Vagina (tissue), 2 donors: Measurements from ENCODE around the gene GGT7.

Source experiments
- POLR2A ChIP-seq, 2 donors: fragments of 450-650 bp; IDR thresholded peaks; one replicate each; pipeline ENCODE4 v1.6.1; 2017; ENCODE audit warnings: antibody characterized with exemption in 2 of 2, mild to moderate bottlenecking in 2 of 2, moderate library complexity in 2 of 2
- POLR2AphosphoS5 ChIP-seq, 2 donors: sonication (generic); formaldehyde crosslinking; IDR thresholded peaks; one replicate each; pipeline ENCODE4 v1.9.0; 2017; ENCODE audit warnings: antibody characterized with exemption in 2 of 2, mild to moderate bottlenecking in 2 of 2, low read depth in 1 of 2; ENCODE audit not compliant: insufficient read depth in 1 of 2
- TF ChIP-seq, protein P1 (sequence below), 3 experiments: fragments of 450-650 bp in 2 of 3; fragments of 200-600 bp in 1 of 3; sonication (generic) in 1 of 3; IDR thresholded peaks; one replicate each; pipeline ENCODE4 v1.5.1; 2017 to 2019; ENCODE audit warnings: antibody characterized with exemption in 3 of 3, mild to moderate bottlenecking in 2 of 3, moderate library complexity in 2 of 3

DNA sequence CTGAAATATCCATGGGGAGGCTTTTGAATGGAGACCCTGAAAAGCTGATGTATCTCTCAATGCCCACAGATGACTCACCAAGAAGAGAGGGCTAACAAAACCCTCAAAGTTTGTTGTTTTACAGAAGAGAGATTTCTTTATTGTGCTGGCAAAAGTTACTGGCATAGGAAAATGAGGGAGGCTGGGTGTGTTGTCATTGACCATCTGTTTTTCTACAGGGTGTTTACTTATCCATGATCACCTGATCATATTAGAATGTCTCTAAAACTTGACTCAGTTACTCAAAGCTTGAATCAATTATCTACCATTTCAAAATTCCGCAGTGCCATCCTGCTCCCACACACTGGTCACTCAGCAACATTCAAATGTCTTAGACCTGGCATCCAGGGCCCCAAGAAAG is 57.0 kb downstream of the GGT7 start:
- TF ChIP-seq, protein P1, sequence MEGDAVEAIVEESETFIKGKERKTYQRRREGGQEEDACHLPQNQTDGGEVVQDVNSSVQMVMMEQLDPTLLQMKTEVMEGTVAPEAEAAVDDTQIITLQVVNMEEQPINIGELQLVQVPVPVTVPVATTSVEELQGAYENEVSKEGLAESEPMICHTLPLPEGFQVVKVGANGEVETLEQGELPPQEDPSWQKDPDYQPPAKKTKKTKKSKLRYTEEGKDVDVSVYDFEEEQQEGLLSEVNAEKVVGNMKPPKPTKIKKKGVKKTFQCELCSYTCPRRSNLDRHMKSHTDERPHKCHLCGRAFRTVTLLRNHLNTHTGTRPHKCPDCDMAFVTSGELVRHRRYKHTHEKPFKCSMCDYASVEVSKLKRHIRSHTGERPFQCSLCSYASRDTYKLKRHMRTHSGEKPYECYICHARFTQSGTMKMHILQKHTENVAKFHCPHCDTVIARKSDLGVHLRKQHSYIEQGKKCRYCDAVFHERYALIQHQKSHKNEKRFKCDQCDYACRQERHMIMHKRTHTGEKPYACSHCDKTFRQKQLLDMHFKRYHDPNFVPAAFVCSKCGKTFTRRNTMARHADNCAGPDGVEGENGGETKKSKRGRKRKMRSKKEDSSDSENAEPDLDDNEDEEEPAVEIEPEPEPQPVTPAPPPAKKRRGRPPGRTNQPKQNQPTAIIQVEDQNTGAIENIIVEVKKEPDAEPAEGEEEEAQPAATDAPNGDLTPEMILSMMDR (IDR thresholded peaks at IDR 0.05) = no peak
- TF ChIP-seq POLR2A (IDR thresholded peaks at IDR 0.05) (no peak), POLR2AphosphoS5 (IDR thresholded peaks at IDR 0.05; ENCODE audit: insufficient read depth in 1 of 2, low read depth in 1 of 2) (no peak)
